B cell (primary cell): ENCODE data around the gene NPNT. TPM values are rescaled to one million over a fixed set of nuclear protein-coding genes. Genes with fewer than 3 reads are reported as not detected.

Experiments used
- ATAC-seq: fragments of 200-7000 bp; cut with Tn5 transposase; one replicate; pipeline ENCODE4 v1.10.0; 2021; ENCODE audit warnings: low read depth, mild to moderate bottlenecking, moderate number of reproducible peaks, moderate library complexity
- CTCF ChIA-PET: fragments of 350-600 bp; sonication (Branson Sonifier 250); formaldehyde crosslinking; loops from one replicate; lab custom pipeline; 2021; ENCODE audit warnings: antibody characterized with exemption, inconsistent platforms; lab: Charles Lee
- POLR2A ChIA-PET: fragments of 350-600 bp; sonication (Branson Sonifier 250); formaldehyde crosslinking; loops from one replicate; lab custom pipeline; 2021; ENCODE audit warnings: antibody characterized with exemption; lab: Charles Lee
- DNase-seq: peaks from one replicate; pipeline ENCODE4 v3.0.0; 2013
- H2AFZ ChIP-seq: 2 replicates; pipeline ENCODE4 v1.6.1; 2012; ENCODE audit warnings: mild to moderate bottlenecking, low read depth, low read length; ENCODE audit not compliant: insufficient read depth, poor library complexity, severe bottlenecking
- H3K27ac ChIP-seq, 2 donors: 1 replicate in 1 of 2; 2 replicates in 1 of 2; pipeline ENCODE4 v1.5.1; 2012 to 2013; ENCODE audit warnings: low read length in 2 of 2, mild to moderate bottlenecking in 2 of 2, moderate library complexity in 1 of 2
- H3K27me3 ChIP-seq, 4 experiments: fragments of 200-600 bp in 1 of 4; sonication (generic) in 1 of 4; replicated peaks in 1 of 4; 1 replicate in 2 of 4; 2 replicates in 2 of 4; pipeline versions ENCODE4 v1.6.1 to v1.7.0; 2013 to 2016; ENCODE audit warnings: low read length in 3 of 4, mild to moderate bottlenecking in 2 of 4, mixed read lengths in 1 of 4, moderate library complexity in 1 of 4; ENCODE audit not compliant: insufficient read depth in 4 of 4, control insufficient read depth in 3 of 4; ENCODE audit errors: control extremely low read depth in 1 of 4
- H3K36me3 ChIP-seq, 2 experiments: replicated peaks in 1 of 2; 1 replicate in 1 of 2; 2 replicates in 1 of 2; pipeline versions ENCODE4 v1.6.1 to v1.7.1; 2013; ENCODE audit warnings: low read length in 1 of 2; ENCODE audit not compliant: insufficient read depth in 2 of 2, control insufficient read depth in 1 of 2; ENCODE audit errors: control extremely low read depth in 1 of 2, extremely low read depth in 1 of 2
- H3K4me1 ChIP-seq, 2 donors: fragments of 200-600 bp in 1 of 2; sonication (generic) in 1 of 2; 1 replicate in 1 of 2; 2 replicates in 1 of 2; pipeline versions ENCODE4 v1.5.1 to v1.6.1; 2013 to 2017; ENCODE audit warnings: low read length in 2 of 2; ENCODE audit not compliant: control insufficient read depth in 2 of 2, insufficient read depth in 2 of 2
- H3K4me2 ChIP-seq: replicated peaks from 2 replicates; pipeline ENCODE3; 2012; ENCODE audit warnings: mild to moderate bottlenecking, low read depth, low read length; ENCODE audit not compliant: poor library complexity, severe bottlenecking
- H3K4me3 ChIP-seq, 5 experiments: fragments of 200-600 bp in 1 of 5; sonication (generic) in 1 of 5; 1 replicate in 3 of 5; 2 replicates in 2 of 5; pipeline versions ENCODE4 v1.5.1 to v1.7.0; 2011 to 2016; ENCODE audit warnings: low read length in 4 of 5, mild to moderate bottlenecking in 4 of 5, low read depth in 2 of 5, control low read depth in 1 of 5, moderate library complexity in 1 of 5; ENCODE audit not compliant: insufficient read depth in 1 of 5; ENCODE audit errors: control extremely low read depth in 1 of 5, extremely low read depth in 1 of 5
- H3K79me2 ChIP-seq: fragments of 200-600 bp; sonication (generic); one replicate; pipeline ENCODE4 v1.6.0; 2016; ENCODE audit warnings: low read length; ENCODE audit not compliant: control insufficient read depth, insufficient read depth
- H3K9ac ChIP-seq: fragments of 200-600 bp; sonication (generic); 2 replicates; pipeline ENCODE4 v1.6.1; 2017; ENCODE audit warnings: mild to moderate bottlenecking, low read length, moderate library complexity
- H3K9me3 ChIP-seq, 3 donors: one replicate each; pipeline versions ENCODE4 v1.6.1 to v1.7.1; 2013; ENCODE audit warnings: low read length in 2 of 3; ENCODE audit not compliant: control insufficient read depth in 2 of 3, insufficient read depth in 1 of 3; ENCODE audit errors: control extremely low read depth in 1 of 3
- H4K20me1 ChIP-seq: 2 replicates; pipeline ENCODE4 v1.6.0; 2012; ENCODE audit warnings: mild to moderate bottlenecking, low read length; ENCODE audit not compliant: insufficient read depth, control insufficient read depth, poor library complexity, severe bottlenecking
- H3K27ac Mint-ChIP-seq: one replicate; pipeline ENCODE4 v1.8.0; 2021; ENCODE audit warnings: mixed read lengths
- H3K27me3 Mint-ChIP-seq: one replicate; pipeline ENCODE4 v1.8.0; 2021; ENCODE audit warnings: mixed read lengths
- H3K4me1 Mint-ChIP-seq: one replicate; pipeline ENCODE4 v1.8.0; 2021; ENCODE audit warnings: mixed read lengths
- H3K4me3 Mint-ChIP-seq: one replicate; pipeline ENCODE4 v1.8.0; 2021; ENCODE audit warnings: mixed read lengths
- H3K9me3 Mint-ChIP-seq: one replicate; pipeline ENCODE4 v1.8.0; 2022; ENCODE audit warnings: mixed read lengths; ENCODE audit not compliant: insufficient read depth
- EZH2 ChIP-seq: IDR thresholded peaks from 2 replicates; pipeline ENCODE4 v1.6.1; 2012; ENCODE audit warnings: borderline replicate concordance, low read depth, mild to moderate bottlenecking, moderate library complexity, low read length; ENCODE audit not compliant: insufficient read depth, poor library complexity, severe bottlenecking
- WGBS: methylation state at CpG from one replicate; pipeline ENCODE4 v1.1.5; 2013; ENCODE audit warnings: missing lambda C conversion rate; ENCODE audit not compliant: insufficient coverage; 5-methylcytosine and 5-hydroxymethylcytosine counted together
- intact Hi-C: fragments of 100-400 bp; cut with micrococcal nuclease; formaldehyde crosslinking; loops from one replicate; pipeline ENCODE4 v1.10.0; 2022
- polyA plus RNA-seq: library from polyadenylated mRNA; depleted of rRNA; stranded (reverse); fragments of >200 nt; gene quantifications from 2 replicates; pipeline ENCODE4 v1.2.3, GENCODE V29; 2012
- total RNA-seq, 2 donors: library from RNA; stranded (reverse); fragments of 120-200 nt in 1 of 2; gene quantifications; 1 replicate in 1 of 2; 2 replicates in 1 of 2; pipeline versions ENCODE4 v1.2.3 to v1.2.4, GENCODE V29; 2013 to 2022
- TF ChIP-seq, protein P1 (sequence below): fragments of 200-600 bp; IDR thresholded peaks from one replicate; pipeline ENCODE4 v1.8.0; 2022; ENCODE audit warnings: antibody characterized with exemption, mild to moderate bottlenecking

The NPNT gene
- total and polyA plus RNA-seq, 2 donors (not counting 1 experiment from before 2014, with no cell fraction given), result not detected

DNA sequence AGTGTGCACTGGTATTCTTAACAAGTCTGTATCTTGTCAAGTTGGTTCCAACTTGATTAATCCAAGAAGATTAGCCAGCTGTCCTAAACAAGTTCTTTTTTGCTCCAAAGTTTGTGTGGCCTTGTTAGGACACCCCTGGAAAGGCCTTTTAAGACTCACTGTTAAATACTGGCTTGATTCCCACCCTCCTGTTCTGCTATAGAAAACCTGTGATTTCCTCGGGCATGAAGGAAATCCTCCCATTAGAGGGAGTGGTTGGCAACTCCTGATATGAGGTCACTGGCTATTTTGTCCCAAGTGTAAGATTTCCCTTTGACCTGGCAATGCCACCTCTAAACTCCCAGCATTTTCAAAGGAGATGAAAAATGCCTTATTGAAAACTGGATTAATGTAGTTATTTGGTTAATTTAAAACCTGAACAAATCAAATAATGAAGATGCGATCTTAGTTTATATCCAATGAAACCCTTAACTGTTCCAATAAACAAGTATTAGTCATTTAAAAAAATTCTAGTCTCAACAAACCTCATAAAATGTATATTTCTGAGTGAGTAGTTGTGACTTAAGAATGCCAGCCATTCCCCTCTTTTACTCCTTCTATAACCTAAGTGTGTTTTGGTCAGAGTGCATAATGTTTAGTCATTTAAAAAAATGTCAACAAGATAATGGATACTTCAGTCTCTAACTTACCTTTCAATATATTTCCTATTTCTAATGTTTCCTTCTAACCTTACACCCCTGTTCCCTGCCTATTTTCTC is 94.4 kb downstream of the NPNT start:
- intact Hi-C loops, result no loop called here
- DNase-seq (no peak), ATAC-seq (no peak)
- CTCF ChIA-PET, result no interaction called here
- Mint-ChIP-seq H3K27ac (no peak overlapping the region), H3K4me3 (no peak overlapping the region), H3K27me3 (peaks cover 4% of the 10 kb centered on the region), H3K4me1 (no peaks in the 10 kb centered on the region), H3K9me3 (no peaks in the 10 kb centered on the region)
- no peak overlapping the region for H3K4me2 ChIP-seq
- POLR2A ChIA-PET, result no interaction called here
- no peak overlapping the region for H3K4me3 ChIP-seq
- H3K9ac ChIP-seq, result no peak overlapping the region
- H3K4me1 ChIP-seq, result no peaks in the 10 kb centered on the region
- H3K27me3 ChIP-seq, result no peaks in the 10 kb centered on the region
- H2AFZ ChIP-seq, result no peak overlapping the region
- TF ChIP-seq, protein P1, sequence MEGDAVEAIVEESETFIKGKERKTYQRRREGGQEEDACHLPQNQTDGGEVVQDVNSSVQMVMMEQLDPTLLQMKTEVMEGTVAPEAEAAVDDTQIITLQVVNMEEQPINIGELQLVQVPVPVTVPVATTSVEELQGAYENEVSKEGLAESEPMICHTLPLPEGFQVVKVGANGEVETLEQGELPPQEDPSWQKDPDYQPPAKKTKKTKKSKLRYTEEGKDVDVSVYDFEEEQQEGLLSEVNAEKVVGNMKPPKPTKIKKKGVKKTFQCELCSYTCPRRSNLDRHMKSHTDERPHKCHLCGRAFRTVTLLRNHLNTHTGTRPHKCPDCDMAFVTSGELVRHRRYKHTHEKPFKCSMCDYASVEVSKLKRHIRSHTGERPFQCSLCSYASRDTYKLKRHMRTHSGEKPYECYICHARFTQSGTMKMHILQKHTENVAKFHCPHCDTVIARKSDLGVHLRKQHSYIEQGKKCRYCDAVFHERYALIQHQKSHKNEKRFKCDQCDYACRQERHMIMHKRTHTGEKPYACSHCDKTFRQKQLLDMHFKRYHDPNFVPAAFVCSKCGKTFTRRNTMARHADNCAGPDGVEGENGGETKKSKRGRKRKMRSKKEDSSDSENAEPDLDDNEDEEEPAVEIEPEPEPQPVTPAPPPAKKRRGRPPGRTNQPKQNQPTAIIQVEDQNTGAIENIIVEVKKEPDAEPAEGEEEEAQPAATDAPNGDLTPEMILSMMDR, result no peak
- TF ChIP-seq EZH2, result no peak
- WGBS, result no CpG with 5 or more reads among the region's 2 CpGs
- H3K9me3 ChIP-seq, result peaks cover 0 to 6% (median 0%) of the 10 kb centered on the region in 3 donors
- H4K20me1 ChIP-seq, result no peaks in the 10 kb centered on the region
- H3K79me2 ChIP-seq, result no peaks in the 10 kb centered on the region
- H3K27ac ChIP-seq, result no peak overlapping the region
- no peaks in the 10 kb centered on the region for H3K36me3 ChIP-seq

DNA sequence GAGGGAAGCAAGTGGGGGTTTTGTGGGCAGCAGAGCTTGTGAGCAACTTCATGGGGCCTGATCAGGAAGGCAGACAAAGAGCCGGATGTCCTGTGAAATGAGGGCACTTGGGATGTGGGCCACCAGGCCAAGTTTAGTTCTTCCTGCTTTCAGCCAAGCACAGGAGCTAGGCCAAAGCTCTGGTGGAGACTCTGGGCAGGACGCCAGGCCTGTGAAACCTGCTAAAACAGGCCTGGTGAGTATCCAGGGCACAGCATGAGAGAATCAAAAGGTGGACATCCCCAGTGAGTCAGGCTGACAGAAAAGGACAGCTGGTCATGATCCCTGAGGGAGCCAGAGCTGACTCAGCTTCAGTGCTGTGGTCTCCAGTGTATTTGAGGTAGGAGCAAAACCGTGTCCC is 95.7 kb downstream of the NPNT start:
- Histone ChIP-seq H3K4me1 (no peaks in the 10 kb centered on the region), H3K36me3 (no peaks in the 10 kb centered on the region), H2AFZ (no peak overlapping the region), H3K4me2 (no peak overlapping the region), H3K27ac (no peak overlapping the region), H3K4me3 (no peak overlapping the region), H3K27me3 (no peaks in the 10 kb centered on the region), H3K9ac (no peak overlapping the region), H3K9me3 (peaks cover 0 to 4% (median 0%) of the 10 kb centered on the region in 3 donors), H3K79me2 (no peaks in the 10 kb centered on the region), H4K20me1 (no peaks in the 10 kb centered on the region)
- Mint-ChIP-seq H3K9me3 (no peaks in the 10 kb centered on the region), H3K27ac (no peak overlapping the region), H3K4me1 (no peaks in the 10 kb centered on the region), H3K4me3 (no peak overlapping the region), H3K27me3 (peaks cover 4% of the 10 kb centered on the region)
- intact Hi-C loops, result no loop called here
- WGBS, result 61% methylated on average over 2 of the region's 3 CpGs
- ATAC-seq, result no peak
- ChIA-PET CTCF (no interaction called here), POLR2A (no interaction called here)
- no peak for TF ChIP-seq EZH2
- TF ChIP-seq, protein P1, result no peak
- no peak for DNase-seq
